K562 (cell line): ENCODE measurements around the gene CXCR6. TPM values are rescaled to one million over a fixed set of nuclear protein-coding genes. Genes with fewer than 3 reads are reported as not detected.

ENCODE experiments used
- ATAC-seq: fragments of 200-7000 bp; cut with Tn5 transposase; 3 replicates; pipeline ENCODE4 v1.9.1; 2020; ENCODE audit warnings: moderate library complexity
- BruUV-seq: library from RNA; stranded (reverse); fragments of 400-500 nt; replicated peaks from 2 replicates; lab custom pipeline; 2021; lab: Mats Ljungman, UMichigan
- CTCF ChIA-PET: fragments of 300-600 bp; formaldehyde crosslinking; extraction: SDS; loops from one replicate; lab custom pipeline; 2021; ENCODE audit warnings: low intra/inter-chr PET ratio; lab: Yijun Ruan, JAX
- POLR2A ChIA-PET: fragments of 300-600, 350-650 bp; sonication (Branson Sonifier 250); formaldehyde crosslinking; extraction: SDS; loops from one replicate; lab custom pipeline; 2021; ENCODE audit warnings: antibody characterized with exemption, inconsistent platforms; lab: Yijun Ruan, JAX
- DNase-seq, 4 experiments: peaks; one replicate each; pipeline versions ENCODE4 v3.0.0 to v3.0.0-alpha.2; 2011 to 2018; ENCODE audit warnings: low spot score in 3 of 4, mixed read lengths in 3 of 4; ENCODE audit errors: extremely low read depth in 1 of 4
- FAIRE-seq: peaks from 2 replicates; lab custom pipeline; 2011; peaks lifted over from hg19 to GRCh38; lab: Jason Lieb, UNC
- H2AFZ ChIP-seq: 2 replicates; pipeline ENCODE4 v1.6.0; 2011; ENCODE audit warnings: low read depth, low read length, control low read depth, inconsistent platforms
- H3K27ac ChIP-seq: fragments of 200-600 bp; 3 replicates; pipeline ENCODE4 v1.8.0; 2011; ENCODE audit warnings: low read depth, mild to moderate bottlenecking, control low read depth, inconsistent platforms, low read length, moderate library complexity, mixed read lengths; ENCODE audit errors: extremely low read depth
- H3K27me3 ChIP-seq, 2 experiments: fragments of 300-600 bp in 1 of 2; 2 replicates in 1 of 2; 3 replicates in 1 of 2; pipeline versions ENCODE4 v1.6.0 to v1.8.0; 2011; ENCODE audit warnings: inconsistent platforms in 2 of 2, low read length in 2 of 2, mild to moderate bottlenecking in 1 of 2, mixed read lengths in 1 of 2, moderate library complexity in 1 of 2; ENCODE audit not compliant: control insufficient read depth in 2 of 2, insufficient read depth in 2 of 2
- H3K36me3 ChIP-seq: fragments of 300-600 bp; 3 replicates; pipeline ENCODE4 v1.8.0; 2011; ENCODE audit warnings: mild to moderate bottlenecking, low read length, inconsistent platforms; ENCODE audit not compliant: control insufficient read depth, insufficient read depth
- H3K4me1 ChIP-seq, 2 experiments: fragments of 200-600 bp in 1 of 2; replicated peaks in 1 of 2; 2 replicates in 1 of 2; 3 replicates in 1 of 2; pipeline versions ENCODE4 v1.5.1 to v1.8.0; 2011; ENCODE audit warnings: inconsistent platforms in 2 of 2, low read length in 2 of 2, mild to moderate bottlenecking in 1 of 2, mixed read lengths in 1 of 2, moderate library complexity in 1 of 2; ENCODE audit not compliant: control insufficient read depth in 2 of 2, insufficient read depth in 2 of 2
- H3K4me2 ChIP-seq: 2 replicates; pipeline ENCODE4 v1.6.1; 2011; ENCODE audit warnings: low read length, control low read depth, inconsistent platforms, mixed read lengths; ENCODE audit not compliant: insufficient read depth
- H3K4me3 ChIP-seq: fragments of 200-600 bp; sonication (generic), shearing (Covaris generic); 2 replicates; pipeline ENCODE4 v1.5.1; 2016; ENCODE audit warnings: control low read depth, inconsistent platforms
- H3K79me2 ChIP-seq: fragments of 200-600 bp; 3 replicates; pipeline ENCODE4 v1.8.0; 2011; ENCODE audit warnings: low read length, inconsistent platforms; ENCODE audit not compliant: control insufficient read depth, insufficient read depth
- H3K9ac ChIP-seq, 2 experiments: 2 replicates each; pipeline versions ENCODE4 v1.6.0 to v1.6.1; 2011; ENCODE audit warnings: low read depth in 2 of 2, low read length in 2 of 2, control low read depth in 1 of 2, inconsistent platforms in 1 of 2, mild to moderate bottlenecking in 1 of 2, mixed read lengths in 1 of 2; ENCODE audit not compliant: insufficient read depth in 1 of 2
- H3K9me1 ChIP-seq: one replicate; pipeline ENCODE4 v1.6.0; 2011; ENCODE audit warnings: inconsistent platforms, mild to moderate bottlenecking, low read length, moderate library complexity; ENCODE audit not compliant: control insufficient read depth, insufficient read depth
- H3K9me3 ChIP-seq: replicated peaks from 2 replicates; pipeline ENCODE4 v1.5.1; 2011; ENCODE audit warnings: low read depth, low read length, inconsistent platforms; ENCODE audit not compliant: control insufficient read depth, insufficient read depth
- H4K20me1 ChIP-seq: replicated peaks from 2 replicates; pipeline ENCODE4 v1.6.1; 2011; ENCODE audit warnings: low read length, inconsistent platforms, mixed read lengths; ENCODE audit not compliant: control insufficient read depth, insufficient read depth
- CBFA2T3 ChIP-seq: fragments of 450-650 bp; IDR thresholded peaks from 2 replicates; pipeline ENCODE4 v1.6.1; 2017
- DNMT1 ChIP-seq: fragments of 450-650 bp; IDR thresholded peaks from 2 replicates; pipeline ENCODE4 v1.6.1; 2016; ENCODE audit warnings: antibody characterized with exemption, mild to moderate bottlenecking
- EHMT2 ChIP-seq: fragments of 450-650 bp; IDR thresholded peaks from 2 replicates; pipeline ENCODE4 v1.6.1; 2018; ENCODE audit warnings: antibody characterized with exemption
- ELK3 ChIP-seq: fragments of 450-650 bp; formaldehyde crosslinking; IDR thresholded peaks from 2 replicates; pipeline ENCODE4 v1.4.0; 2020; ENCODE audit warnings: mild to moderate bottlenecking
- GMEB1 ChIP-seq: fragments of 250-450 bp; sonication (Bioruptor Pico); IDR thresholded peaks from 2 replicates; pipeline ENCODE4 v1.4.0; 2020; ENCODE audit warnings: mild to moderate bottlenecking
- HDAC1 ChIP-seq, 2 experiments: fragments of 450-650 bp; IDR thresholded peaks; 2 replicates each; pipeline ENCODE4 v1.6.1; 2016 to 2017; ENCODE audit warnings: inconsistent platforms in 1 of 2, mild to moderate bottlenecking in 1 of 2, moderate library complexity in 1 of 2
- HES1 ChIP-seq: fragments of 450-650 bp; IDR thresholded peaks from 2 replicates; pipeline ENCODE4 v1.6.1; 2016; ENCODE audit warnings: low read depth, mild to moderate bottlenecking, moderate library complexity
- KLF6 ChIP-seq: fragments of 250-450 bp; sonication (Bioruptor Pico); IDR thresholded peaks from 2 replicates; pipeline ENCODE4 v1.4.0; 2020; ENCODE audit warnings: mild to moderate bottlenecking, moderate library complexity, borderline replicate concordance
- PRMT5 ChIP-seq: sonication (generic); formaldehyde crosslinking; IDR thresholded peaks from 2 replicates; pipeline ENCODE4 v1.5.0; 2020; ENCODE audit warnings: missing genetic modification reagents
- THAP12 ChIP-seq: fragments of 250-450 bp; sonication (Bioruptor Pico); IDR thresholded peaks from 2 replicates; pipeline ENCODE4 v1.9.0; 2021; ENCODE audit warnings: mild to moderate bottlenecking, inconsistent platforms
- TOE1 ChIP-seq, 2 experiments: fragments of 450-650 bp in 1 of 2; sonication (generic) in 1 of 2; formaldehyde crosslinking in 1 of 2; IDR thresholded peaks; 2 replicates each; pipeline versions ENCODE4 v1.7.1 to v1.8.0; 2016 to 2022; ENCODE audit warnings: borderline replicate concordance in 2 of 2, mild to moderate bottlenecking in 2 of 2, antibody characterized with exemption in 1 of 2, inconsistent platforms in 1 of 2, low read depth in 1 of 2, missing genetic modification reagents in 1 of 2, moderate library complexity in 1 of 2
- TSC22D4 ChIP-seq: fragments of 450-650 bp; IDR thresholded peaks from 2 replicates; pipeline ENCODE4 v1.6.1; 2016; ENCODE audit warnings: missing genetic modification characterization, missing biosample characterization, control low read depth
- U2AF1 ChIP-seq: fragments of 200-400 bp; formaldehyde crosslinking; optimal IDR thresholded peaks from 2 replicates; pipeline ENCODE3; 2017; ENCODE audit warnings: mild to moderate bottlenecking, low read depth, low read length, moderate library complexity
- ZBTB17 ChIP-seq: fragments of 450-650 bp; formaldehyde crosslinking; IDR thresholded peaks from 2 replicates; pipeline ENCODE4 v1.4.0; 2020; ENCODE audit warnings: mild to moderate bottlenecking
- ZNF41 ChIP-seq: fragments of 250-450 bp; sonication (Bioruptor Pico); conservative IDR thresholded peaks from 2 replicates; pipeline ENCODE4 v1.4.0; 2020; ENCODE audit warnings: mild to moderate bottlenecking
- WGBS: fragments of 100-300 bp; shearing (Covaris generic); methylation state at CpG from one replicate; pipeline ENCODE4 v1.1.6; 2016; ENCODE audit warnings: low coverage, mixed read lengths; ENCODE audit not compliant: insufficient coverage; ENCODE audit errors: missing lambda C conversion rate; 5-methylcytosine and 5-hydroxymethylcytosine counted together
- in situ Hi-C: fragments of 300-500 bp; cut with MboI; formaldehyde crosslinking; loops from 4 replicates; pipeline ENCODE4 v1.15.0; 2018; ENCODE audit warnings: inconsistent platforms, mixed read lengths
- intact Hi-C: fragments of 100-400 bp; cut with micrococcal nuclease; formaldehyde crosslinking; loops from 2 replicates; pipeline ENCODE4 v1.14.2; 2022
- polyA plus RNA-seq, 8 experiments: library from polyadenylated mRNA; depleted of rRNA in 4 of 8; stranded (reverse) in 5 of 8; unstranded in 3 of 8; fragments of >200 nt; fragmentation: Nextera tagmentation in 2 of 8; fragmentation: Illumina TruSeq in 1 of 8; extraction: Ambion mirVana in 2 of 8; extraction: Trizol in 1 of 8; gene quantifications; 2 replicates each; pipeline versions ENCODE4 v1.2.1 to v1.2.3, GENCODE V29; 2011 to 2014; ENCODE audit warnings: inconsistent platforms in 1 of 8, missing spikeins in 1 of 8
- total RNA-seq, 7 experiments: library from RNA; depleted of rRNA in 6 of 7; stranded (reverse); fragments of >200 nt in 6 of 7; fragmentation: Illumina TruSeq in 2 of 7; extraction: Trizol in 2 of 7; gene quantifications; 2 replicates each; pipeline versions ENCODE4 v1.2.1 to v1.2.3, GENCODE V29; 2011 to 2021; ENCODE audit warnings: low replicate concordance in 1 of 7

Gene CXCR6
- total and polyA plus RNA-seq, 9 of the 15 experiments (the other 6 are each of a cell fraction or from before 2014, with no cell fraction given): 0.28 TPM; not detected in 8

GRCh38 chr3:45988804-45989203 lies 45.5 kb downstream of the CXCR6 start:
- TF ChIP-seq ZNF41 (CRISPR knock-in tag) (no peak), ZBTB17 (CRISPR knock-in tag) (no peak), GMEB1 (CRISPR knock-in tag) (no peak), TOE1 (IDR thresholded peaks at IDR 0.05; ENCODE audit: borderline replicate concordance) (no peak), TOE1 (CRISPR knock-in tag; IDR thresholded peaks at IDR 0.05; ENCODE audit: borderline replicate concordance, low read depth) (no peak), KLF6 (CRISPR knock-in tag) (no peak), HES1 (no peak), HDAC1 (IDR thresholded peaks at IDR 0.05) (no peak), EHMT2 (no peak), THAP12 (CRISPR knock-in tag) (no peak), TSC22D4 (tag) (no peak), ELK3 (CRISPR knock-in tag) (no peak), CBFA2T3 (no peak), DNMT1 (no peak), U2AF1 (no peak), PRMT5 (CRISPR knock-in tag) (no peak)
- Histone ChIP-seq H3K4me1 (peaks cover 17 to 51% of the 10 kb centered on the region in 2 experiments), H3K36me3 (peaks cover 28% of the 10 kb centered on the region), H3K27ac (no peak overlapping the region), H3K9me1 (peaks cover 17% of the 10 kb centered on the region), H3K27me3 (no peaks in the 10 kb centered on the region), H2AFZ (no peak overlapping the region), H3K9ac (no peak overlapping the region), H3K4me3 (no peak overlapping the region), H3K79me2 (peaks cover 74% of the 10 kb centered on the region), H3K9me3 (no peaks in the 10 kb centered on the region), H4K20me1 (peaks cover 27% of the 10 kb centered on the region), H3K4me2 (no peak overlapping the region)
- no TSS peak for BruUV-seq
- WGBS: 75% methylated on average over 2 of the region's 2 CpGs
- FAIRE-seq (no peak), DNase-seq (no peak), ATAC-seq (no peak)
- ChIA-PET POLR2A (interaction anchor here (0.6 to 1.0 kb wide), 2 partner anchors 20 to 21 kb away, joined by 3 to 4 read pairs; no protein-coding TSS in a partner anchor), CTCF (no interaction called here)
- in situ Hi-C loops: no loop called here
- intact Hi-C loops: no loop called here
